Vagina (tissue), 2 donors: ENCODE results near the gene CACNB1. TPM values are rescaled to one million over a fixed set of nuclear protein-coding genes. Genes with fewer than 3 reads are reported as not detected.
A peak's percentile ranks its signal among the peaks of the same experiment; 100 is the strongest.

Experiments
- DNase-seq, 2 donors: peaks; one replicate each; pipeline ENCODE4 v3.0.0-alpha.2; 2017; ENCODE audit errors: extremely low spot score in 2 of 2
- H3K27ac ChIP-seq: fragments of 200-600 bp; sonication (generic); one replicate; pipeline ENCODE4 v1.5.1; 2019
- H3K27me3 ChIP-seq: fragments of 200-600 bp; sonication (generic); one replicate; pipeline ENCODE4 v1.5.1; 2019
- H3K36me3 ChIP-seq, 2 donors: fragments of 200-600 bp; sonication (generic); one replicate each; pipeline ENCODE4 v1.5.1; 2017 to 2019
- H3K4me1 ChIP-seq: fragments of 200-600 bp; sonication (generic); one replicate; pipeline ENCODE4 v1.5.1; 2019
- H3K4me3 ChIP-seq, 2 donors: fragments of 200-600 bp; sonication (generic); 1 replicate in 1 of 2; 2 replicates in 1 of 2; pipeline ENCODE4 v1.5.1; 2016 to 2019
- H3K9me3 ChIP-seq: fragments of 200-600 bp; sonication (generic); one replicate; pipeline ENCODE4 v1.5.1; 2019
- POLR2A ChIP-seq, 2 donors: fragments of 450-650 bp; IDR thresholded peaks; one replicate each; pipeline ENCODE4 v1.6.1; 2017; ENCODE audit warnings: antibody characterized with exemption in 2 of 2, mild to moderate bottlenecking in 2 of 2, moderate library complexity in 2 of 2
- POLR2AphosphoS5 ChIP-seq, 2 donors: sonication (generic); formaldehyde crosslinking; IDR thresholded peaks; one replicate each; pipeline ENCODE4 v1.9.0; 2017; ENCODE audit warnings: antibody characterized with exemption in 2 of 2, mild to moderate bottlenecking in 2 of 2, low read depth in 1 of 2; ENCODE audit not compliant: insufficient read depth in 1 of 2
- intact Hi-C: fragments of 100-400 bp; cut with DNase I; formaldehyde crosslinking; loops from one replicate; pipeline ENCODE4 v1.15.1; 2023
- total RNA-seq: library from RNA; depleted of rRNA; stranded (reverse); fragments of >200 nt; gene quantifications from one replicate; pipeline ENCODE4 v1.2.3, GENCODE V29; 2016
- TF ChIP-seq, protein P1 (sequence below), 3 experiments: fragments of 450-650 bp in 2 of 3; fragments of 200-600 bp in 1 of 3; sonication (generic) in 1 of 3; IDR thresholded peaks; one replicate each; pipeline ENCODE4 v1.5.1; 2017 to 2019; ENCODE audit warnings: antibody characterized with exemption in 3 of 3, mild to moderate bottlenecking in 2 of 3, moderate library complexity in 2 of 3

The CACNB1 gene
- total RNA-seq, 1 donor from 2014 or later: 8.3 TPM

DNA sequence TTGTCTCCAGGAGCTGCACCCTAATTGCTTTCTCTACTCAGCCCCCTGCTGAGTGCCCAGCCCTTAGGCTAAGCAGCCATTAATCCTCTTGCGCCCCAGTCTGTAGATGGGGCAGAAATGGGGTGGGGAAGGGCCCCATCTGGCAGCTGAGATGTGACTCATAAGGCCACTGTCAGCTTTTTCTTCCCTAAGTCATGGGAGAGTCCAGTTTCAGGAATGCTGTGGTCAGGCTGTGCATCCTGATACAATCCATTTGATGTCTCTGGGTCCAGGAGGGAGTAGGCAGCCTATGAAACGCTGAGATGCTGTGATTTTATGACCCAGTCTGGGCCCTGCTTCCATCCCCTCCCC lies 58.3 kb downstream of the CACNB1 start:
- no peaks in the 10 kb centered on the region for H3K36me3 ChIP-seq
- TF ChIP-seq, protein P1, sequence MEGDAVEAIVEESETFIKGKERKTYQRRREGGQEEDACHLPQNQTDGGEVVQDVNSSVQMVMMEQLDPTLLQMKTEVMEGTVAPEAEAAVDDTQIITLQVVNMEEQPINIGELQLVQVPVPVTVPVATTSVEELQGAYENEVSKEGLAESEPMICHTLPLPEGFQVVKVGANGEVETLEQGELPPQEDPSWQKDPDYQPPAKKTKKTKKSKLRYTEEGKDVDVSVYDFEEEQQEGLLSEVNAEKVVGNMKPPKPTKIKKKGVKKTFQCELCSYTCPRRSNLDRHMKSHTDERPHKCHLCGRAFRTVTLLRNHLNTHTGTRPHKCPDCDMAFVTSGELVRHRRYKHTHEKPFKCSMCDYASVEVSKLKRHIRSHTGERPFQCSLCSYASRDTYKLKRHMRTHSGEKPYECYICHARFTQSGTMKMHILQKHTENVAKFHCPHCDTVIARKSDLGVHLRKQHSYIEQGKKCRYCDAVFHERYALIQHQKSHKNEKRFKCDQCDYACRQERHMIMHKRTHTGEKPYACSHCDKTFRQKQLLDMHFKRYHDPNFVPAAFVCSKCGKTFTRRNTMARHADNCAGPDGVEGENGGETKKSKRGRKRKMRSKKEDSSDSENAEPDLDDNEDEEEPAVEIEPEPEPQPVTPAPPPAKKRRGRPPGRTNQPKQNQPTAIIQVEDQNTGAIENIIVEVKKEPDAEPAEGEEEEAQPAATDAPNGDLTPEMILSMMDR (IDR thresholded peaks at IDR 0.05): no peak
- no peak overlapping the region for H3K27ac ChIP-seq
- intact Hi-C loops: no loop called here
- DNase-seq: no peak
- H3K9me3 ChIP-seq: no peaks in the 10 kb centered on the region
- no peak overlapping the region for H3K4me3 ChIP-seq
- H3K4me1 ChIP-seq: peaks cover 21% of the 10 kb centered on the region
- H3K27me3 ChIP-seq: no peaks in the 10 kb centered on the region

DNA sequence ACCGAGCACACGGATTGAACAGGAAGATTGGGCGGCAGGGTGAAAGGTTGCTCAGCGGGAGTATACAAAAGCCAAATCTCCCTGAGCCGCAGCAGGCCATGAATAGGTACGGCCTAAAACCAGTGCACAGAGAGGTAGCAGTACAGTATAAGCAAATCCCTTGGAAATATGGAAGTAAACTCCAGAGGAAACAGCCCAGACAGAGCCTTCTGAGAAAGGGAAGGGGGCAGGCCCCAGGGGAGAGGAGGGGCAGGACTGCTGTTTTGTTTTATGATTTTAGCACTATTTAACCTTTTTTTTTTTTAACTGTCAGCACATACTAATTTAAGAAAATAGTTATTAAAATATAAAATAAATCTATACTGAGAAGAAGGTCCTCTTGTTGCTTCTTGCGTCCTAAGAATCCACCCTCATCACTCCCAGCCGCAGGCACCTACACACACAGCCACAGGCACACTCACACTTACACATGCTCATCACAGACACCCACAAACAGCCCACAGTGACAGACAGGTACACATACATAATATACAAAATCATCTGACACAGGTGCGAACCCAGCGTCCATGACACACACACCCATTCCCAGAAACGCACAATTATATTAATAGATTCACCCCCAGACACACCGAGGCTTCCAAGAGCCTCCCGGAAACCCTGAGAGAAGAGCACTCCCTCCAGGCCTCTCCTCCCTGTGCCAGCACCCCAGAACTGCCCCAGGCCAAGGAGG lies 58.9 kb downstream of the CACNB1 start:
- DNase-seq: no peak
- no peaks in the 10 kb centered on the region for H3K9me3 ChIP-seq
- H3K4me1 ChIP-seq: peaks cover 16% of the 10 kb centered on the region
- H3K27ac ChIP-seq: no peak overlapping the region
- no peak for TF ChIP-seq POLR2AphosphoS5 (IDR thresholded peaks at IDR 0.05; ENCODE audit: insufficient read depth in 1 of 2, low read depth in 1 of 2)
- TF ChIP-seq, protein P1 (IDR thresholded peaks at IDR 0.05): no peak
- TF ChIP-seq POLR2A (IDR thresholded peaks at IDR 0.05): no peak
- H3K4me3 ChIP-seq: no peak overlapping the region
- H3K36me3 ChIP-seq: no peaks in the 10 kb centered on the region
- H3K27me3 ChIP-seq: no peaks in the 10 kb centered on the region
- intact Hi-C loops: no loop called here

DNA sequence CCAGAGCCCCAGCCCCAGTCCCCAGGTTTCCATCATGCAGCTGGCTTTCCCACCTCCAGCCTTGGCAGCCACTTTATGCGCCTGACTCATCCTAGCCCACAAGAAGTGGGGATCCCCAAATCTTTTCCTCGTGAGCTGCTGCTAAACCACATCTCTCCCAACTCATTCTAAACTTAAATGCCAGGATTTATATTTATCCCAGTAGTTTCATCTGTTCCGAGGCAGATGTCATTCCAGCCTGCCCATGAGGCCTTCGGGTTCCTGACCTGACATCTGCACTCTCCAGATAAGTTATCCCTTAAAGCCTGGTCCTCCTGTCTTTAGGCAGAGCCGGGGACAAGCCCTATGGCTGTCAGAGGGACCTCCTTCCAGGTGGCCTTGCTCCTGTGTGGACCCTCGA lies 62.6 kb downstream of the CACNB1 start:
- Histone ChIP-seq H3K27me3 (no peaks in the 10 kb centered on the region), H3K36me3 (no peaks in the 10 kb centered on the region), H3K4me3 (no peak overlapping the region), H3K27ac (no peak overlapping the region), H3K4me1 (peaks cover 9% of the 10 kb centered on the region), H3K9me3 (no peaks in the 10 kb centered on the region)
- intact Hi-C loops: no loop called here
- no peak for DNase-seq
- TF ChIP-seq, protein P1 (IDR thresholded peaks at IDR 0.05): no peak

DNA sequence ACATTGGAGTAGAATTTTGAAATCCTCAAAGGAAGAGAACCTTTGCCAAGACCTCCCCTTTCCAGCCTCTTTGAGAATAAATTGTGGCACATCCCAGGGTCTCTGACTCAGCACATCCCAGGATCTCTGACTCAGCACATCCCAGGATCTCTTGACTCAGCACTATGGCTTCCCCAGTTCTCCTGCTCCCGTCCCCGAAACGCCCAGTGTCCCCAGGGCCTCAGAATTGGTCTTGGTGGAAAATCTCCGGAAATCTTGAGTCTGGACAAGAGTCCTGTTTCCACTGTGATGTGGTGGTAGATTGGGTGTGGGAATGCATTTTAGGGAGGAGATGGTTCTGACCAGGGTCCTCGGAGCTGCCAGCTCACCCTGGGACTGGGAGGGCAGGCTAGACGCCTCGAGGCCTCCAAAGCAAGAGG lies 65.3 kb downstream of the CACNB1 start:
- no peaks in the 10 kb centered on the region for H3K4me1 ChIP-seq
- no peak overlapping the region for H3K4me3 ChIP-seq
- no peak for TF ChIP-seq POLR2AphosphoS5 (IDR thresholded peaks at IDR 0.05; ENCODE audit: insufficient read depth in 1 of 2, low read depth in 1 of 2)
- TF ChIP-seq, protein P1 (IDR thresholded peaks at IDR 0.05): no peak
- no peak for TF ChIP-seq POLR2A (IDR thresholded peaks at IDR 0.05)
- intact Hi-C loops: no loop called here
- H3K27me3 ChIP-seq: no peaks in the 10 kb centered on the region
- no peak for DNase-seq
- peak overlapping the region; percentile 51 for H3K27ac ChIP-seq
- no peaks in the 10 kb centered on the region for H3K9me3 ChIP-seq
- H3K36me3 ChIP-seq: no peaks in the 10 kb centered on the region

DNA sequence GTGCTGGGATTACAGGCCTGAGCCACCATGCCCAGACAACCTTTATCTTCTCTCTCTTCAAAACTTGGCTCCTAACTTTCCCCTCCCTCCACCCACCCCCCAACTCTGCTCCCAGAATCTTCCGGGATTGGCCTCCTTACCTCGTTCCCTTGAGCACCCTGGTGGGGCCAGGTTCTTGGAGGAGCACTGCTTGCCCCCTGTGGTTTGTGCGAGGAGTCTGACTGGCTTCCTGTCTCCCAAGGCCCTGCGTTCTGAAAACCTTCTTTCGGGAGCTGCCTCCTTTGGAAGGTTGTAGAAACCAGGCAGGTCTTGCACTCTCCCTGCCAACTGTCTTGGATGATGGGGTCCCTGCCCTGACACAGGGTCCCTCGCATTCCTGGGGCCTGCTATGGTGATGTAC lies 65.9 kb downstream of the CACNB1 start:
- no peak for TF ChIP-seq POLR2A (IDR thresholded peaks at IDR 0.05)
- TF ChIP-seq, protein P1 (IDR thresholded peaks at IDR 0.05): no peak
- no peak for TF ChIP-seq POLR2AphosphoS5 (IDR thresholded peaks at IDR 0.05; ENCODE audit: insufficient read depth in 1 of 2, low read depth in 1 of 2)
- Histone ChIP-seq H3K4me1 (no peaks in the 10 kb centered on the region), H3K27ac (peak overlapping the region; percentile 46), H3K4me3 (no peak overlapping the region), H3K36me3 (no peaks in the 10 kb centered on the region), H3K9me3 (no peaks in the 10 kb centered on the region), H3K27me3 (no peaks in the 10 kb centered on the region)
- DNase-seq: no peak
- intact Hi-C loops: no loop called here
